Breast epithelium (tissue), 3 donors: ENCODE measurements around the gene ATP2B1.

Experiments used
- POLR2A ChIP-seq: fragments of 450-650 bp; IDR thresholded peaks from one replicate; pipeline ENCODE4 v1.6.1; 2016; ENCODE audit warnings: antibody characterized with exemption, mild to moderate bottlenecking, moderate library complexity
- TF ChIP-seq, protein P1 (sequence below), 3 donors: fragments of 450-650 bp; IDR thresholded peaks; one replicate each; pipeline ENCODE4 v1.5.1; 2016 to 2017; ENCODE audit warnings: antibody characterized with exemption in 3 of 3, mild to moderate bottlenecking in 3 of 3, moderate library complexity in 3 of 3

DNA sequence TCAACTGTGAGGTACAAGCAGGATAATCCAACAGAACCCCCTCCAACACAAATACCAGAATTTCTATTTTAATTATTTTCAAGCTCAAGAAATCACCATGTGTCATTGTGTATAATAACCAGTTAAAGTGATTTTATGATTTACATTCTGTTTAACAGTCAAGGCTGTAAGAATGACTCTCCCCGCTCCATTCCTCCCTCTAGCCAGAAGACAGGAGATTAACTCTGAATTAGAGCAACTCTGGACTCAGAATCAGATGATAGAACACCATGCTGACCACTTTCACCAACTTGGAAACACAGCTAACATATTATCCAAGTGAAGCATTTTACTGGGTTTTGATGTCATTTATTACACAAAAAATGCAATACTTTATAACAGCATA, 71.9 kb downstream of the ATP2B1 start:
- TF ChIP-seq, protein P1, sequence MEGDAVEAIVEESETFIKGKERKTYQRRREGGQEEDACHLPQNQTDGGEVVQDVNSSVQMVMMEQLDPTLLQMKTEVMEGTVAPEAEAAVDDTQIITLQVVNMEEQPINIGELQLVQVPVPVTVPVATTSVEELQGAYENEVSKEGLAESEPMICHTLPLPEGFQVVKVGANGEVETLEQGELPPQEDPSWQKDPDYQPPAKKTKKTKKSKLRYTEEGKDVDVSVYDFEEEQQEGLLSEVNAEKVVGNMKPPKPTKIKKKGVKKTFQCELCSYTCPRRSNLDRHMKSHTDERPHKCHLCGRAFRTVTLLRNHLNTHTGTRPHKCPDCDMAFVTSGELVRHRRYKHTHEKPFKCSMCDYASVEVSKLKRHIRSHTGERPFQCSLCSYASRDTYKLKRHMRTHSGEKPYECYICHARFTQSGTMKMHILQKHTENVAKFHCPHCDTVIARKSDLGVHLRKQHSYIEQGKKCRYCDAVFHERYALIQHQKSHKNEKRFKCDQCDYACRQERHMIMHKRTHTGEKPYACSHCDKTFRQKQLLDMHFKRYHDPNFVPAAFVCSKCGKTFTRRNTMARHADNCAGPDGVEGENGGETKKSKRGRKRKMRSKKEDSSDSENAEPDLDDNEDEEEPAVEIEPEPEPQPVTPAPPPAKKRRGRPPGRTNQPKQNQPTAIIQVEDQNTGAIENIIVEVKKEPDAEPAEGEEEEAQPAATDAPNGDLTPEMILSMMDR (IDR thresholded peaks at IDR 0.05) = no peak
- TF ChIP-seq POLR2A = no peak
